Measurements from ENCODE around the gene ZER1. TPM values are rescaled to one million over a fixed set of nuclear protein-coding genes. Genes with fewer than 3 reads are reported as not detected.
"Not testable (repeated sequence)": the region's sequence is repeated elsewhere in the genome, so short reads cannot be mapped to it uniquely, and the experiment has no call there.

The ZER1 gene
- total RNA-seq: 32.9 TPM
- long read RNA-seq, partial matches to known transcripts: 0 of 10 reads
- long read RNA-seq, other reads (novel, unspliced or antisense): 10 of 10 reads

DNA sequence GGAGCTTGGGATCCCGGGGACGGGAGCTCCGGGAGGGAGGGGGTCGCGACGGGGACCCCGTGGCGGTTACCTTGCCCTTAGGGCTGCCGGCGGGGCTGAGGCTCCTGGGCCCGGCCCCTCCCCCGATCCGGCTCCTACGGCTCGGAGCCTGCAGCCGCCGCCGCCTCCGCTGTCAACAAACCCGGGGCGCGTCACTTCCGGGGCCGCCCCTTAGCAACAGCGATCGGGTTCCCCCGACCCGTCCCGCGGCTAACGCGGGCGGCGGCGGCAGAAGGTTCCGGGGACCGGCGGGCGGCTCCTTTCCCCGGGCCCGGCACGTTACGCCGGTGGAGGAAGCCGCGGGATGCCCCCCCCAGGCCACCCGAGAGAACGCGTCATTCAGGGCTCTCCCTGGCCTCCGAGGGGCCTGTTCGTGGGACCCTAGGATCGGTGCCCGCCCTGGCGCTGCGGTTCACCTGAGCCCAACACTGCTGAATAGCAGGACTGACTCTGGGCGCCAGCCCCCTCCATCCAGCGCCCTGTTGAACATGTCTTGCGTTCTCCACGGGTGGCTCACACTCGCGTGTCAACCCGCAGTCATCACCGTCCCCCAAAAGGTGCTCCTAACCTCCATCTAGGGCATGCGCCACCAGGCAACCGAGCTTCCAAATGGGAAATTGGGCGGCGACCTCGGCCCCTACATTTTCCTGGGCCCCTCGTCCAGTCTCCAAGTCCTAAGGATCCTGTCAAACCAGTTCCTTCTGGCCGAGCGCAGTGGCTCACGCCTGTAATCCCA, at the start of gene ZER1:
Gene ZER1 (minus strand): TSS at position 183 of the 775 bp plus-strand sequence. CDS start 16,362 bp downstream, outside the sequence.
- DNase-seq (ENCODE audit: low spot score): peak; percentile 98

DNA sequence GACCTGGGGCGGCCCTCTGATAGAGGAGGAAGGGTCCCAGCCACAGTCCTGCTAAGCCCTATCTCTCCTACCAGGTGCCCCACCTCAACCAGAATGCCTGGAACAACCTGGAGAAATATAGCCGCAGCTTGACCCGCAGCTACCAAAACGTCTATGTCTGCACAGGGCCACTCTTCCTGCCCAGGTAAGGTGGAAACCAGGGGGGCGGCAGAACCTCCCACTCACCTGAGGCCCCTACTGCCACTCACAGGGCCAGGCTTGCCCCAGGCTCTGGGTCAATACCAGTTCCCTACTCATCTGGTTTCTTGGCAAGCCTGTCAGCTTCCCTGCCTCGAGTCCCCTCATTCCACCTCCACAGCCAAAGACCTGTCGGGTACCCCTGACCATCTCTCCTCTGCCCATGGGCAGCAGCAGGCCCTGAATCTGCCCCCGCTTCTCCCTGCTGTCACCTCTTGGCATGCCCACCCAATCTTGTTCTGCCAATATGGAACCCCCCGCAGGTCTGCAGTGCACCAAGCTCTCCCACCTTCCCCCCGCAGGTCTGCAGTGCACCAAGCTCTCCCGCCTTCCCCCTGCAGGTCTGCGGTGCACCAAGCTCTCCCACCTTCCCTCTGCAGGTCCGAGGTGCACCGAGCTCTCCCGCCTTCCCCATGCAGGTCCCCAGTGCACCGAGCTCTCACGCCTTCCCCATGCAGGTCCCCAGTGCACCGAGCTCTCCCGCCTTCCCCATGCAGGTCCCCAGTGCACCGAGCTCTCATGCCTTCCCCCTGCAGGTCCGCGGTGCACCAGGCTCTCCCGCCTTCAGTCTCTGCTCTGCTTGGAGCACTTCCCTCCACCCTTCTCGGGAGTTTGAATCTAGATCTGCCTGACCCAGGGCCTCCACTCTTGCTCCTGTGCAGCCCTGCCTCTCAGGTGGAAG, 49.2 kb upstream of the ZER1 start:
- DNase-seq (ENCODE audit: low spot score): no peak

DNA sequence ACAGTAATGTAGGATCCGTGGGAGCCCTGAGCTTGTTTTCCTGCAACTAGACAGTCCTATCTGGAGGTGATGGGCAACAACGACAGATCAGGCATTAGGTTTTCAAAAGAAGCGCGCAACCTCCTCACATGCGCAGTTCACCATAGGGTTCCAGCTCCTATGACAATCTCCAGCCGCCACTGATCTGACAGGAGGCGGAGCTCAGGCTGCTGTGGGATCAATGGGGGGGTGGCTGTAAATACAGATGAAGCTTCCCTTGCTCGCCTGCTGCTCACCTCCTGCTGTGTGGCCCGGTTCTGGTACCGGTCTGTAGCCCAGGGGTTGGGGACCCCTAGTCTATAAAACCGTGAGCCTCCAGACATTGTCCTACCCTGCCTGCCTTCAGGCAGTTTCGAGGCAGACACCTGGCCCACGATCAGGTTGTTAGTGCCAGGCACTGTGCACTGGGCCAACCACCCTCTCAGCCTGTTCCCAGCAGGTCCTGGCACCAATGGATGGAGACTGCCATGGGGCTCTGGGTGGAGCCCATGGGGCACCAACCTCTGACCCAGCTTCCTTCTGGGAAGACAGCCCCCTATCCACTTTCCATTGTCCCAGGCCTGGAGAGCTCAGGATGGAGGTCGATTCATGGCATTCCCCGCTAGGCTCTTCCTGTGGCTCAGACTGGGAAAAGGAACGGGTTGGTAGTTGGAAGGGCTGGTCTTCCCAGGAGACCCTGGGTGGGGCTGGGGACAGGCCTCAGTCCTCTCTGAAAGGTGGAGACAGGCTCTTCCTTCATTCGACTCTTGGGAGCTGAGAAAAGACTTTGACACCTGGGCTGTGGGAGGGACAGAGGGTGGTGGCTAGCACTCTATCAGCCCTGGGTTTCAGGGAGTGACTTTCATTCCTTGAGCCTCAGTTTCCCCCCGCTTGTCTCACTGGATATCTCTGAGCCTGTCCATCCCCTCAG, 48.3 kb upstream of the ZER1 start:
- no peak for DNase-seq (ENCODE audit: low spot score)

DNA sequence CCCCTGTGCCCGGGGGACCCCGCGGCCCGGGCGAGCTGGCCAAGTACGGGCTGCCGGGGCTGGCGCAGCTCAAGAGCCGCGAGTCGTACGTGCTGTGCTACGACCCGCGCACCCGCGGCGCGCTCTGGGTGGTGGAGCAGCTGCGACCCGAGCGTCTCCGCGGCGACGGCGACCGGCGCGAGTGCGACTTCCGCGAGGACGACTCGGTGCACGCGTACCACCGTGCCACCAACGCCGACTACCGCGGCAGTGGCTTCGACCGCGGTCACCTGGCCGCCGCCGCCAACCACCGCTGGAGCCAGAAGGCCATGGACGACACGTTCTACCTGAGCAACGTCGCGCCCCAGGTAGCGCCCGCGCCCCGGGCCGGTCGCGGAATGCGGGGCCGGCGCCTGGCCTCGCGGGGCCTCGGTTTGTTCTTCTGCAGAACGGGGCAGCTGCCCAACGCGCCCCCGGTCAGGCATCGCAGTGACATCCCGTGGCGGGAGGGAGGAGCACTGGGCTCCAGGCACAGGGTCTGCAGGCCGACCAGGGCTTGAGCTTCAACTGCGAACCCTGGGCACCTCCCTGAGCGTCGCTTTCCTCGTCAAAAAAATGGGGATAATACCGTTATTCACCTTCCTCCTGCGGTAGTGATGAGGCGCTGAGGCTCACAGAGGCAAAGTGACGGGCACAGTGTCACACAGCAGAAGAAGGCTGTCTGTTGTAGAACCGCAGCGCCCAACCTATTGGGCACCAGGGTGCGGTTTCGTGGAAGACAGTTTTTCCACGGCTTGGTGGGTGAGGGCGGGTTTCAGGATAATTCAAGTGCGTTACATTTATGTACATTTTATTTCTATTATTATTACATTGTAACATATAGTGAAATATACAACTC, 47.4 kb upstream of the ZER1 start:
- no peak for DNase-seq (ENCODE audit: low spot score)

DNA sequence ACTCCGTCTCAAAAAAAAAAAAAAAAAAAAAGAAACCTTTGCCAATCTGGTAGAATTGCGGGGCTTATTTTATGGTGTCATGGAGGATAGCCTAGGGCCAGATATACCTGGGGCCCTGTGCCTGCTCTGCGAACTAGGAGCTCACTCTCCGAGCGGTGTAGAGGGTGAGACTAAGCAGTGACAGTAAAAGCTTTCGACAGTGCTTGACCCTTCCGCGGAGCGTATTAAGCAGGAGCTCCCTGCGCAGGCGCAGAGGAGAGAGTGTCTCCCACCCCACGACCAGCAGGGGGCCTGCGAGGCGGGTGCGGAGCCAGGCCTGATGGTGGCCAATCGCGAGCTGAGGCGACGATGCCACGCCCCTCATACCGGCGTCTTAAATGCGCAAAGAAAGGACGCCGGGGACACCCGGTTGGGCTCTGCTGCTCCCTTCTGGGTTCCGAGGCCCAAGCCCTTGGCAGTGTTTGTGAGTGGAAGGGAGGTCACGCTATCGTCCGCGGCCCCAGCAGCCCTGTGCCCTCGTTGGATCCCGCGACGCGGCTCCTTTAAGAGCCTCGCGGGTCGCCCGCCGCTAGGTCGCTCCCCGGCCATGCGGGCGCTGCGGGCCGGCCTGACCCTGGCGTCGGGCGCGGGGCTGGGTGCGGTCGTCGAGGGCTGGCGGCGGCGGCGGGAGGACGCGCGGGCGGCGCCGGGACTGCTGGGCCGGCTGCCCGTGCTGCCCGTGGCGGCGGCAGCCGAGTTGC, 46.5 kb upstream of the ZER1 start, which contains the start of gene ENDOG:
Gene ENDOG (plus strand): TSS at position 402 of the 740 bp plus-strand sequence. CDS start 185 bp downstream, at position 587.
- peak; percentile 99 for DNase-seq (ENCODE audit: low spot score)

DNA sequence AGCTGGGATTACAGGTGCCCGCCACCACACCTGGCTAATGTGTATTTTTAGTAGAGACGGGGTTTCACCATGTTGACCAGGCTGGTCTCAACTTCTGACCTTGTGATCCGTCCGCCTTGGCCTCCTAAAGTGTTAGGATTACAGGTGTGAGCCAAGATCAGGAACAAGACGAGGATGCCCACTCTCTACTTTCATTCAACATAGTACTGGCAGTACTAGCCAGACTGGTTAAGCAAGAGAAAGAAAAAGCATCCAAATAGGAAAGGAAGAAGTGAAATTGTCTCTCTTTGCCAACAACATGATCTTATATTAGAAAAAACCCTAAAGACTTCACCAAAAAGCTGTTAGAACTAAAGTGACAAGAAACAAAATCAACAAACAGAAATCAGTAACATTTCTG, 39.1 kb upstream of the ZER1 start:
- no peak for DNase-seq (ENCODE audit: low spot score)

DNA sequence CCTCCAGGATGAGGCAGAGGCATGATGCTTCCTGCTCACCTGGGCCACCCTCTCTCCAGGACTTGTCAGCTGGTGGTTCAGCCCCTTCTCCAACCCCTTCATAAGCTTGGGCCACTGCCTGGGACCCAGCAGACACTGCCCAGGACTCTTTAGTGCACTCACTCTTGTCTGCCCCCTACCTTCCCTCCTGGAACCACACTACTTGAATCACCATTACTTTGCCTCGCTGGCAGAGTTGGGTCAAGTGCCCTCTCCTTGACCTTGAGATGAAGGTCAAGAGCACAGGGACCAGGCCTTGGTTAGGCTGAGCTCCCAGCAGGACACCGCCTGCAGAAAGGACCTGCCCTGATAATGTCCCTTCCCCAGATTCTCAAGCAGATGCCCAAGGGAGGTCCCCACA, 38.1 kb upstream of the ZER1 start:
- DNase-seq (ENCODE audit: low spot score): no peak

DNA sequence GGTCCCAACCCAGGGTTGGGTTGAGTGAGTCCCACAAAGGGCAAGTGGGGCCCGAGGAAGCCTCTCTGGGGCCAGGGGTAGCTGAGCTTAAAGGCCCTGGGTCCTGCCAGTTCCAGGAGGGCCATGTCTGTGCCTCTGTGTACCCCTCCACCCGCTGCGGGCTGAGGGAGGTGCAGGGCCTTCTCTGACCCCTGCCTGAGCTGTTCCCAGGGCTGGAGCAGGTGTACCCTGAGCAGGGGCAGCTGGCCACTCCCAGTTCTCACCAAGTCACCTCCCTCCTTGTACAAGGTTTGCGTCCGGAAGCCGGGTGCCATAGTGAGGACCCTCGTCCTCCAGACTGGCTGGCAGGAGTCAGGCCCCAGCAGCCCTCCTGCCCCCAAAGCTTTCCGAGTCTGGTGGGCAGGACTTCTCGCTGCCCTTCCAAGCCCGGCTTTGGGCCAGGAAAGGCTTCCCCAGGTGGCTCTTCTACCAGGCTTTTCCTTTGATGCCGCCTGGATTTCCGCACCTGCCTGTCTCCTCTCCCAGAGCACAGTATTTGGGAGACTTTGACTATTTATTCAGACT, 37.4 kb upstream of the ZER1 start:
- no peak for DNase-seq (ENCODE audit: low spot score)

DNA sequence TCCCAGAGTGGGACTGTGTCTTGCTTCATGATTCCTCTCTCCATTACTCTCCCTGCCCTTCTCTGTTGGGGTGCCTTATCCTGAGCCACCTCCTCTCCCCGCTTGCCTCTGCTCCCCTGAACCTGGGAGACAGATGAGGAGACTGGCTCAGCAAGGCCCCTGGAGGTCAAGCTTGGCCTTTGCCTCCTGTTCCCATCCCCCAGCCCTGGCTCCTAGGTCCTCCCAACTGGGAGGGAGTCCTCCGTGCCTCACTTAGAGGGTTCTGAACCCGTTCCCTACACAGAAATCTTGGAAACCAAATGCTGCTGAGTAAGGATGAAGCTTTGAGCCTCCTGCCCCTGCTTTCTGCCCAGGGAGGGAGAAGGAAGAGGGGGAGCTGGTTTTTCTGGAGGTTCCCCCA, 36.8 kb upstream of the ZER1 start:
- DNase-seq (ENCODE audit: low spot score): no peak

DNA sequence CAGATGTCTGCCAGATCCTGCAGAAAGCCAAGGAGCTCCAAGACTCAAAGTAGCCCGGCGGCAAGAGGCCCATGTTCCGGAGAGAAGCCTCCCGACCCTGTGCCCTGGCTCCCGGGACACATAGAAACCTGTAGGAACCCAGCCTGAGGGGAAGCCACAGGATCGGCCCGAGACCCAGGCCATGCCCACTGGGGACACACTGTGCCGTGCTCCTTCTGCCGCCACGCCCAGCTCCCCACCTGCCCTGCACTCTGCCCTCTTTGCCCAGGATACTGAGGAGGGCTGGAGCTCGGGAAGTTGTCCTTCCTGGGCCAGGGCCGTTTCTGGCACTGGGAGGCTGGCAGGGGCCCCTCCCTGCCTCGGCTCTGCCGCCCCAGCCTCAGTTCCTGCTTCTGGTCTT, 36.1 kb upstream of the ZER1 start:
- DNase-seq (ENCODE audit: low spot score): no peak

DNA sequence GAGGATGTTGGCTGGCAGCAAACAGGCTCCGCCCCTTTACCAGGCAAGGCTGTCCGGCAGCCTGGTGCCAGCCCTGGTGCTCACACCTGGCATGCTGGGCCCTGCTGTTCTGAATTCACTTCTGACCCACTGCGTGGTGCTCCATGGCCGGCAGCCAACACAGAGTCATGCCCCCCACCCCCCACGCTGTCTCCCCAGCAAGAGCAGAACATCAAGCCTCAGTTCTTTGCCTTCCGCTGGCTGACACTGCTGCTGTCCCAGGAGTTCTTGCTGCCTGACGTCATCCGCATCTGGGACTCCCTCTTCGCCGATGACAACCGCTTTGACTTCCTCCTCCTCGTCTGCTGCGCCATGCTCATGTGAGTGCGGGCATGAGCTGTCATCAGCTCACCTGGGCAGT, 33.9 kb upstream of the ZER1 start:
- no peak for DNase-seq (ENCODE audit: low spot score)

DNA sequence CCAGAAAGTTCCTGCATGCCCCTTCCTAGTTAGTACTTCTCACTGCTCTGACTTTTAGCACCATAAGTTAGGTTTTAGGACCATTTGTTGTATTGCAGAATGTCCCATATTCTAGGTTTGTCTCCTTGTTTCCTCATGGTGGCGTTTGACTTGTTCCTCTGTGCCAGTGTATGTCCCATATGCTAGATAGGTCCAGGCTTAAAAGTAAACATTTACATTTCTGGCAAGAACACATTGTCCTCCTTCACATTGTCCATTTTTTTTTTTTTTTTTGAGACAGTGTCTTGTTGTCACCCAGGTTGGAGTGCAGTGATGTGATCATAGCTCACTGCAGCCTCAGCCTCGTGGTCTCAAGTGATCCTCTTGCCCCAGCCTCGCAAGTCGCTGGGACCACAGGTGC, 30.8 kb upstream of the ZER1 start:
- DNase-seq (ENCODE audit: low spot score): no peak

DNA sequence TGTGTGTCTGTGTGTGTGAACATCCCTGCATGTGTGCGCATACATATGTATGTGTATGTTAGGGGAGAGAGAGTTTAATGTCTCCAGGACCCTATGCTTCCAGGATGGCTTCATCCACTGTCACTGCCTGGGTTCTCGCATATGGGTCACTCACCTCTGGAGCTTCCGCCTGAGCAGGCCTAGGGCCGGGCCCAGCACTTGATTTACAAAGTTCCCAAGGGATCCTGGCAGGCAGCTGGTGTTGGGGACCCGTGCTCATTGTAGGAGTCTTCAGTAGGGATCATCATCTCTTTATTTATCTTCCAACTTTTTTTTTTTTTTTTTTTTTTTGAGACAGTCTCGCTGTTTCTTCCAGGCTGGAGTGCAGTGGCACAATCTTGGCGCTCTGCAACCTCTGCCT, 28.3 kb upstream of the ZER1 start:
- no peak for DNase-seq (ENCODE audit: low spot score)

DNA sequence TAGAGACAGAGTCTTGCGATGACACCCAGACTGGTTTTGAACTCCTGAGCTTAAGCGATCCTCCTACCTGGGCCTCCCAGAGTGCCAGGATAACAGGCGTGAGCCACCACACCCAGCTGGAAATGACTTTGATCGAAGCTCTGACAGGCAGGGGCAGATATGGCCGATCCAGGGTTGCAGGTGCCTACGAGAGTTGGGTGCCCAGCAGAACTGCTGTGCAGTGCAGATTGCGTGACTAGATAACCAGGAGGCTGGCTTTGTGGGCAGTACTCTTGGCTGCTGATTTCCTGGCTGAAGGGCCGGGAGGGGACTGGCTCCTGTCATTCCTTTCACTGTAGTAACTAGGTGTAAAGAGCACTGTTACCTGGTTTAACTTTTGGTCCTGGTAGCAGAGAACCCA, 27.2 kb upstream of the ZER1 start:
- no peak for DNase-seq (ENCODE audit: low spot score)

DNA sequence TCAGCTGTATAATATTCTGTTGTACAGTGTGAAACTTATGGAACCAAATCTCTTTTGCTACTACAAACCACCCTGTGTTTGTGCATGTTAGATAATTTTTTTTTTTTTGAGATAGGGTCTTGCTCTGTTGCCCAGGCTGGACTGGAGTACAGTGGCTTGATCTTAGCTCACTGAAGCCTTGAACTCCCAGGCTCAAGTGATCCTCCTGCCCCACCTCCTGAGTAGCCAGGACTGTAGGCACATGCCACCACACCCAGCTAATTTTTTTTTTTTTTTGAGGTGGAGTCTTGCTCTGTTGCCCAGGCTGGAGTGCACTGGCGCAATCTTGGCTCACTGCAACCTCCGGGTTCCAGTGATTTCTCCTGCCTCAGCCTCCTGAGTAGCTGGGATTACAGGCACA, 23.2 kb upstream of the ZER1 start:
- not testable (repeated sequence) for DNase-seq (ENCODE audit: low spot score)

DNA sequence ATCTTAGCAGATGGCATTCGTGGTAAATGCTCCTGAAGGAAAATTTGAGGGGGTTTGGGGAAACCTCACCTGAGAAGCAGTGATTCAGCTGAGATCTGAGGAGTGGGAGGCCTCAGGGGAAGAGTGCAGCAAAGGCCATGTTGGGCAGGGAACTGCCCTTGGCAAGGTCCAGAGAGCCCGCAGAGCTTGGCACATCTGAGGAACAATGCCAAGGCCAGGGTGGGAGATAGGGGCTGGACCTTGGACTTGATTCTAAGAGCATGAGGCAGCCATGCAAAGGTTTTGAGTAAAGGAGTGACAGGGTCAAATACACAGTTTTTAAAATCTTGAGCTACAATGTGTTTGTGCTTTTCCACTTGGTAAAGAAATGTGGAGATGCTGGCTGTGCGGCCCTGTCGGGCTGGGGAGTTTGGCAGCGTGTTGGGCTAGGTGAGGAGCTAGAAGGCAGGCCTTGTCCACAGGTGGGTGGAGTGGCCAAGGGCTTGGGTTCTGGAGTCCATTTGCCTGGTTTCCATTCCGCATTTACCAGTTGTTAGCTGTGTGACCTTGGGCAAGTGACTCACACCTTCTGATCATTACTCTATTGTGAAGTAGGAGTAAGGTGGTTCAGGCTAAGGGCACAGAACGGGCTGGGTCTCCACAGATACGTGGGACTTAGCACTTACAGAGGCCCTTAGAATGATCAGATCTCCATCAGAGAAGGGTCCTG, 21.4 kb upstream of the ZER1 start:
- DNase-seq (ENCODE audit: low spot score): no peak

DNA sequence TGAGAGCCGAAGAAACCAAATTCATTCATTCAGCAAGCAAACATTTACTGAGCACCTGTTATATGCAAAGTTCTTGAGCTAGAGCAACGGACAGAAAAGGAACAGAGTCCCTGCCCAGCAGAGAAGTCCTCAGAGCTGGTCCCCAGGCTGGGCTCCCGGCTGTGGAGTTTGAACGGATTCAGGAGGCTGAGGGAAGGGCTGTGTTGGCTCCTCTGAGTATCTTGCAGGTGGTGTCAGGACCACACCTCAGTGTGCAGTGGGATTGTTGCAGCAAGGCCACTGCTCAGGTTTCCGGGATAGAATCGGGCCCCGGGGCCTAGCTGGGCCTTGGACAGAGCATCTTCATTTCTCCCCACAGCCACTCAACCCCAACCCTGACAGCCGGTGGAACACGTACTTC, 20.4 kb upstream of the ZER1 start:
- DNase-seq (ENCODE audit: low spot score): no peak

DNA sequence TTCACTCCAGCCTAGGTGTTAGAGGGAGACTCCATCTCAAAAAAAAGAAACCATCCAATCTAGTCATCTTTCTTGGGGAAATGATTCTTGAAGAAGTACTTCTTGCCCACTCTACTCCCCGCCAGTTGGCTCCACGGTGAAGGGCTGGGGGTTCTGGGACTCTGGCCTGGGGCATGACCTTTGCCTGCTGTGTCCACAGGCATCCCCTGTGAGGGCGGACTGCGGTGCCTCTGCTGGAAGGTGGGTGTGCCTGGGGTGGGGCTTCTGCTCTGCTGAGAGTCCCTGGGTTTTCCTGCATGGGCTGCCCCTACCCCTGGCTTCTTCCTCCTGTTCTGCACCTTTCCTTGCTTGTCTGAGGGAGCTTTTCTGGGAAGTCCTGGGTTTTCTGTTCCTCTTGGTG, 18.8 kb upstream of the ZER1 start:
- DNase-seq (ENCODE audit: low spot score): no peak

Data from mesenteric fat pad (tissue), 1 donor.